Measurements from ENCODE around the gene ACOT4.

DNA sequence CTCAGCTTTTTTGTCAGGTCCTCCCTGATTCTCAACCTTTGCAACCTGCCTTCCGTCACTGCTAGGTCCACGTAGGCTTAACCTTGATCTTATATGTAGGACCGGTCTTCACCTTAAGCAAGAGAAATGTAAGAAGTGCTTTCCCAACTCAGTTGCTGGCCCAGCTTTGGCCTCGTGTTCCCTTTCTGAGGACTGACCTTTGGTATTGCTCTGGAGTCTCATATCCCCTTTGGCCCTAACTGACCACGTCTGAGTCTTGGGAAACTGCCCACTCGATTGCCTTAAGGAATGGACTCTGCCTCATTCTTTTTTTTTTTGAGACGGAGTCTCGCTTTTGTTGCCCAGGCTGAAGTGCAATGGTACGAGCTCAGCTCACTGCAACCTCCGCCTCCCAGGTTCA is 28.6 kb downstream of the ACOT4 start:
- TF ChIP-seq, protein P1, sequence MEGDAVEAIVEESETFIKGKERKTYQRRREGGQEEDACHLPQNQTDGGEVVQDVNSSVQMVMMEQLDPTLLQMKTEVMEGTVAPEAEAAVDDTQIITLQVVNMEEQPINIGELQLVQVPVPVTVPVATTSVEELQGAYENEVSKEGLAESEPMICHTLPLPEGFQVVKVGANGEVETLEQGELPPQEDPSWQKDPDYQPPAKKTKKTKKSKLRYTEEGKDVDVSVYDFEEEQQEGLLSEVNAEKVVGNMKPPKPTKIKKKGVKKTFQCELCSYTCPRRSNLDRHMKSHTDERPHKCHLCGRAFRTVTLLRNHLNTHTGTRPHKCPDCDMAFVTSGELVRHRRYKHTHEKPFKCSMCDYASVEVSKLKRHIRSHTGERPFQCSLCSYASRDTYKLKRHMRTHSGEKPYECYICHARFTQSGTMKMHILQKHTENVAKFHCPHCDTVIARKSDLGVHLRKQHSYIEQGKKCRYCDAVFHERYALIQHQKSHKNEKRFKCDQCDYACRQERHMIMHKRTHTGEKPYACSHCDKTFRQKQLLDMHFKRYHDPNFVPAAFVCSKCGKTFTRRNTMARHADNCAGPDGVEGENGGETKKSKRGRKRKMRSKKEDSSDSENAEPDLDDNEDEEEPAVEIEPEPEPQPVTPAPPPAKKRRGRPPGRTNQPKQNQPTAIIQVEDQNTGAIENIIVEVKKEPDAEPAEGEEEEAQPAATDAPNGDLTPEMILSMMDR (conservative IDR thresholded peaks at IDR 0.05): no peak
- no peak for TF ChIP-seq ZFX (IDR thresholded peaks at IDR 0.05)
